Uterus (tissue), 2 donors: ENCODE data around the gene FHIT.

Experiments used
- POLR2A ChIP-seq, 2 donors: fragments of 450-650 bp; IDR thresholded peaks; one replicate each; pipeline ENCODE4 v1.6.1; 2016; ENCODE audit warnings: antibody characterized with exemption in 2 of 2, mild to moderate bottlenecking in 1 of 2, moderate library complexity in 1 of 2
- TF ChIP-seq, protein P1 (sequence below), 4 experiments: fragments of 200-600 bp in 2 of 4; fragments of 450-650 bp in 2 of 4; sonication (generic) in 2 of 4; IDR thresholded peaks; one replicate each; pipeline ENCODE4 v1.5.1; 2016 to 2019; ENCODE audit warnings: antibody characterized with exemption in 4 of 4, mild to moderate bottlenecking in 2 of 4, moderate library complexity in 1 of 4

DNA sequence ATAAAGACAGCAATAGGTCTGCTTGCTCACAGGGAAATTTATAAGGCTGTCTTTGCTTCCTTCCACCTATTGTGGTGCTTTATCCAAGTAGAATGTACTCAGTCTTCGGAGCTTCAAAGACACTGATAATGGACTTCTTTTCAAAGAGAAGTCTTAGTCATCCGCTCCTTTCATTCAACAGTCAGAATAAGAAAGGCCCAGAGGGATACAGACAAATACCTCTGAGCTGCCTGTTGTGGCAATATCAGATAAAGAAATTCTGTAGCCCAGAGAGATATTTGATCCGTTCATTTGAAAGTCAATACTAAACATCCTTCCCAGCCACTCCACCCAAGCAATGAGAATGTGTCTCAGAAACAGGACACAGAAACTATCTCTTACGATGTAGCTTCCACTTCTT, 110.0 kb downstream of the FHIT start:
- TF ChIP-seq, protein P1, sequence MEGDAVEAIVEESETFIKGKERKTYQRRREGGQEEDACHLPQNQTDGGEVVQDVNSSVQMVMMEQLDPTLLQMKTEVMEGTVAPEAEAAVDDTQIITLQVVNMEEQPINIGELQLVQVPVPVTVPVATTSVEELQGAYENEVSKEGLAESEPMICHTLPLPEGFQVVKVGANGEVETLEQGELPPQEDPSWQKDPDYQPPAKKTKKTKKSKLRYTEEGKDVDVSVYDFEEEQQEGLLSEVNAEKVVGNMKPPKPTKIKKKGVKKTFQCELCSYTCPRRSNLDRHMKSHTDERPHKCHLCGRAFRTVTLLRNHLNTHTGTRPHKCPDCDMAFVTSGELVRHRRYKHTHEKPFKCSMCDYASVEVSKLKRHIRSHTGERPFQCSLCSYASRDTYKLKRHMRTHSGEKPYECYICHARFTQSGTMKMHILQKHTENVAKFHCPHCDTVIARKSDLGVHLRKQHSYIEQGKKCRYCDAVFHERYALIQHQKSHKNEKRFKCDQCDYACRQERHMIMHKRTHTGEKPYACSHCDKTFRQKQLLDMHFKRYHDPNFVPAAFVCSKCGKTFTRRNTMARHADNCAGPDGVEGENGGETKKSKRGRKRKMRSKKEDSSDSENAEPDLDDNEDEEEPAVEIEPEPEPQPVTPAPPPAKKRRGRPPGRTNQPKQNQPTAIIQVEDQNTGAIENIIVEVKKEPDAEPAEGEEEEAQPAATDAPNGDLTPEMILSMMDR (IDR thresholded peaks at IDR 0.05), result no peak
- TF ChIP-seq POLR2A (IDR thresholded peaks at IDR 0.05), result no peak
